H1 (cell line): Measurements from ENCODE around the gene MGST2. TPM values are rescaled to one million over a fixed set of nuclear protein-coding genes. Genes with fewer than 3 reads are reported as not detected.

Experiments used
- CTCF ChIA-PET: fragments of 300-600 bp; sonication (Branson Sonifier 250); formaldehyde crosslinking; loops from one replicate; lab custom pipeline; 2021; ENCODE audit not compliant: partially characterized antibody; lab: Charles Lee
- POLR2A ChIA-PET: fragments of 300-600 bp; sonication (Branson Sonifier 250); formaldehyde crosslinking; loops from one replicate; lab custom pipeline; 2021; ENCODE audit warnings: inconsistent platforms; ENCODE audit not compliant: partially characterized antibody; lab: Charles Lee
- DNase-seq, 2 experiments: peaks; one replicate each; pipeline versions ENCODE4 v3.0.0 to v3.0.0-alpha.2; 2010 to 2022; ENCODE audit warnings: low spot score in 2 of 2, low read depth in 1 of 2, mixed read lengths in 1 of 2
- FAIRE-seq: peaks from 2 replicates; lab custom pipeline; 2011; peaks lifted over from hg19 to GRCh38; lab: Jason Lieb, UNC
- H2AFZ ChIP-seq: 2 replicates; pipeline ENCODE4 v1.8.1; 2012; ENCODE audit warnings: low read length, inconsistent platforms
- H2AK5ac ChIP-seq: 2 replicates; pipeline ENCODE4 v1.6.1; 2013; ENCODE audit warnings: low read depth, low read length
- H2BK120ac ChIP-seq: replicated peaks from 2 replicates; pipeline ENCODE3; 2013; ENCODE audit warnings: low read depth, low read length, inconsistent platforms
- H2BK12ac ChIP-seq: 2 replicates; pipeline ENCODE4 v1.6.1; 2013; ENCODE audit warnings: low read depth, low read length
- H2BK15ac ChIP-seq: 2 replicates; pipeline ENCODE4 v1.6.1; 2013; ENCODE audit warnings: low read length
- H2BK20ac ChIP-seq: 2 replicates; pipeline ENCODE4 v1.6.1; 2013; ENCODE audit warnings: low read length
- H2BK5ac ChIP-seq: 2 replicates; pipeline ENCODE4 v1.6.1; 2013; ENCODE audit warnings: low read depth, low read length
- H3K14ac ChIP-seq: 2 replicates; pipeline ENCODE4 v1.6.1; 2013; ENCODE audit warnings: inconsistent platforms; ENCODE audit not compliant: insufficient read length
- H3K18ac ChIP-seq: 2 replicates; pipeline ENCODE4 v1.6.1; 2013; ENCODE audit warnings: low read length; ENCODE audit errors: extremely low read depth
- H3K23ac ChIP-seq: 2 replicates; pipeline ENCODE4 v1.6.1; 2013; ENCODE audit warnings: inconsistent platforms; ENCODE audit not compliant: insufficient read length
- H3K23me2 ChIP-seq: 2 replicates; pipeline ENCODE4 v1.6.1; 2013; ENCODE audit warnings: low read depth, low read length
- H3K27ac ChIP-seq: 2 replicates; pipeline ENCODE4 v1.6.1; 2011; ENCODE audit warnings: low read depth, low read length, inconsistent platforms
- H3K27me3 ChIP-seq, 4 experiments: replicated peaks in 1 of 4; 1 replicate in 1 of 4; 2 replicates in 3 of 4; pipeline versions ENCODE4 v1.6.1 to v1.8.1; 2011 to 2013; ENCODE audit warnings: low read length in 3 of 4, mild to moderate bottlenecking in 3 of 4, inconsistent platforms in 2 of 4, mixed read lengths in 2 of 4, moderate library complexity in 1 of 4; ENCODE audit not compliant: control insufficient read depth in 3 of 4, insufficient read depth in 3 of 4; ENCODE audit errors: extremely low read depth in 1 of 4
- H3K36me3 ChIP-seq, 4 experiments: 2 replicates each; pipeline versions ENCODE4 v1.6.1 to v1.8.1; 2011 to 2013; ENCODE audit warnings: mild to moderate bottlenecking in 4 of 4, low read length in 3 of 4, moderate library complexity in 2 of 4, control low read depth in 1 of 4, inconsistent platforms in 1 of 4; ENCODE audit not compliant: insufficient read depth in 4 of 4, control insufficient read depth in 2 of 4
- H3K4ac ChIP-seq: replicated peaks from 2 replicates; pipeline ENCODE3; 2013; ENCODE audit warnings: low read length, low read depth, mixed read lengths, inconsistent platforms; ENCODE audit not compliant: insufficient read length
- H3K4me1 ChIP-seq, 4 experiments: replicated peaks in 1 of 4; 1 replicate in 1 of 4; 2 replicates in 3 of 4; pipeline versions ENCODE4 v1.6.1 to v1.8.1; 2011 to 2013; ENCODE audit warnings: low read length in 3 of 4, inconsistent platforms in 2 of 4, mixed read lengths in 1 of 4; ENCODE audit not compliant: insufficient read depth in 4 of 4, control insufficient read depth in 3 of 4
- H3K4me2 ChIP-seq, 2 experiments: 2 replicates each; pipeline versions ENCODE4 v1.6.1 to v1.8.1; 2011 to 2013; ENCODE audit warnings: low read depth in 2 of 2, low read length in 2 of 2, control low read depth in 1 of 2, inconsistent platforms in 1 of 2, mild to moderate bottlenecking in 1 of 2; ENCODE audit not compliant: insufficient read depth in 1 of 2
- H3K4me3 ChIP-seq, 4 experiments: fragments of 200-600, 300-600 bp in 1 of 4; sonication (generic), shearing (Covaris generic), sonication (Bioruptor Twin) in 1 of 4; 2 replicates each; pipeline versions ENCODE4 v1.5.1 to v1.8.1; 2011 to 2016; ENCODE audit warnings: low read length in 4 of 4, low read depth in 3 of 4, control low read depth in 2 of 4, inconsistent platforms in 2 of 4, mild to moderate bottlenecking in 2 of 4, mixed read lengths in 1 of 4, moderate library complexity in 1 of 4; ENCODE audit not compliant: insufficient read depth in 2 of 4; ENCODE audit errors: extremely low read depth in 1 of 4
- H3K56ac ChIP-seq: replicated peaks from 2 replicates; pipeline ENCODE3; 2013; ENCODE audit warnings: low read depth, mild to moderate bottlenecking, mixed read lengths, low read length, inconsistent platforms; ENCODE audit not compliant: insufficient read length
- H3K79me1 ChIP-seq: 2 replicates; pipeline ENCODE4 v1.6.1; 2013; ENCODE audit warnings: low read depth, low read length, control low read depth
- H3K79me2 ChIP-seq, 2 experiments: 2 replicates each; pipeline versions ENCODE4 v1.6.1 to v1.8.1; 2012 to 2013; ENCODE audit warnings: low read length in 2 of 2, mild to moderate bottlenecking in 2 of 2, inconsistent platforms in 1 of 2; ENCODE audit not compliant: insufficient read depth in 2 of 2, control insufficient read depth in 1 of 2
- H3K9ac ChIP-seq, 4 experiments: replicated peaks in 1 of 4; 1 replicate in 1 of 4; 2 replicates in 3 of 4; pipeline versions ENCODE4 v1.6.1 to v1.8.1; 2011 to 2013; ENCODE audit warnings: low read depth in 3 of 4, low read length in 3 of 4, control low read depth in 2 of 4, mild to moderate bottlenecking in 2 of 4, moderate library complexity in 2 of 4, inconsistent platforms in 1 of 4; ENCODE audit errors: extremely low read depth in 1 of 4
- H3K9me3 ChIP-seq, 2 experiments: 2 replicates each; pipeline versions ENCODE4 v1.6.1 to v1.8.1; 2012 to 2013; ENCODE audit warnings: mild to moderate bottlenecking in 2 of 2, moderate library complexity in 2 of 2, control low read depth in 1 of 2, inconsistent platforms in 1 of 2, low read depth in 1 of 2, low read length in 1 of 2, mixed read lengths in 1 of 2; ENCODE audit not compliant: insufficient read depth in 2 of 2
- H4K20me1 ChIP-seq, 2 experiments: replicated peaks in 1 of 2; 2 replicates each; pipeline versions ENCODE3 to v1.8.1; 2011 to 2013; ENCODE audit warnings: inconsistent platforms in 2 of 2, low read length in 2 of 2, mild to moderate bottlenecking in 1 of 2; ENCODE audit not compliant: insufficient read depth in 2 of 2, control insufficient read depth in 1 of 2
- H4K5ac ChIP-seq: 2 replicates; pipeline ENCODE4 v1.6.1; 2013; ENCODE audit warnings: low read length, low read depth, mixed read lengths, inconsistent platforms; ENCODE audit not compliant: insufficient read length
- H4K8ac ChIP-seq: 2 replicates; pipeline ENCODE4 v1.8.0; 2013; ENCODE audit warnings: mild to moderate bottlenecking, moderate library complexity, low read length, inconsistent platforms; ENCODE audit not compliant: insufficient read depth; ENCODE audit errors: extremely low read depth
- H4K91ac ChIP-seq: replicated peaks from 2 replicates; pipeline ENCODE3; 2013; ENCODE audit warnings: low read length, mixed read lengths, inconsistent platforms; ENCODE audit not compliant: insufficient read length
- BACH1 ChIP-seq: IDR thresholded peaks from 2 replicates; pipeline ENCODE4 v1.6.1; 2012; ENCODE audit warnings: low read length, improper control_type of control experiment
- BRCA1 ChIP-seq: IDR thresholded peaks from 2 replicates; pipeline ENCODE4 v1.6.1; 2012; ENCODE audit warnings: low read depth, low read length, improper control_type of control experiment
- CBX5 ChIP-seq: fragments of 300-800, 300-1000 bp; sonication (generic); IDR thresholded peaks from 2 replicates; pipeline ENCODE4 v1.7.1; 2016; ENCODE audit warnings: antibody characterized with exemption, low read length, low read depth
- CREB1 ChIP-seq: IDR thresholded peaks from 2 replicates; pipeline ENCODE4 v1.6.1; 2012; ENCODE audit warnings: inconsistent platforms
- FOSL1 ChIP-seq: IDR thresholded peaks from 2 replicates; pipeline ENCODE4 v1.6.1; 2011; ENCODE audit warnings: mild to moderate bottlenecking, low read depth, low read length, moderate library complexity; ENCODE audit not compliant: insufficient read depth
- HDAC2 ChIP-seq, 2 experiments: fragments of 300-600 bp in 1 of 2; sonication (generic) in 1 of 2; IDR thresholded peaks; 2 replicates each; pipeline ENCODE4 v1.6.1; 2011 to 2012; ENCODE audit warnings: low read depth in 2 of 2, low read length in 2 of 2, mild to moderate bottlenecking in 2 of 2, moderate library complexity in 2 of 2, borderline replicate concordance in 1 of 2, inconsistent platforms in 1 of 2
- MAFK ChIP-seq: IDR thresholded peaks from 2 replicates; pipeline ENCODE4 v1.6.1; 2012; ENCODE audit warnings: low read depth, mild to moderate bottlenecking, improper control_type of control experiment, low read length
- MAX ChIP-seq: IDR thresholded peaks from 2 replicates; pipeline ENCODE4 v1.6.1; 2012; ENCODE audit warnings: inconsistent platforms
- POLR2A ChIP-seq, 2 experiments: IDR thresholded peaks; 1 replicate in 1 of 2; 2 replicates in 1 of 2; pipeline ENCODE4 v1.6.1; 2011; ENCODE audit warnings: low read depth in 2 of 2, low read length in 2 of 2, mild to moderate bottlenecking in 2 of 2; ENCODE audit errors: control extremely low read depth in 1 of 2
- RNF2 ChIP-seq: fragments of 200-900, 300-1000 bp; sonication (generic); IDR thresholded peaks from 2 replicates; pipeline ENCODE4 v1.7.1; 2016; ENCODE audit warnings: borderline replicate concordance, low read depth, mild to moderate bottlenecking, antibody characterized with exemption, low read length; ENCODE audit not compliant: poor library complexity, severe bottlenecking; ENCODE audit errors: missing control alignments
- SP1 ChIP-seq: IDR thresholded peaks from 2 replicates; pipeline ENCODE4 v1.6.1; 2011; ENCODE audit warnings: low read depth, low read length
- SUZ12 ChIP-seq: fragments of 200-600 bp; sonication (generic); IDR thresholded peaks from 2 replicates; pipeline ENCODE4 v1.6.1; 2012; ENCODE audit warnings: mild to moderate bottlenecking, inconsistent platforms, low read length, moderate library complexity, mixed read lengths
- TAF1 ChIP-seq: IDR thresholded peaks from 2 replicates; pipeline ENCODE4 v1.6.1; 2011; ENCODE audit warnings: mild to moderate bottlenecking, low read depth, low read length
- USF2 ChIP-seq: IDR thresholded peaks from 2 replicates; pipeline ENCODE4 v1.6.1; 2011; ENCODE audit warnings: low read length, improper control_type of control experiment
- WGBS, 2 experiments: shearing (Covaris generic) in 1 of 2; methylation state at CpG; one replicate each; pipeline versions ENCODE4 v1.1.6 to v1.1.7; 2013 to 2015; ENCODE audit warnings: low lambda C conversion rate in 2 of 2, mixed read lengths in 2 of 2, inconsistent platforms in 1 of 2, low coverage in 1 of 2, missing lambda C conversion rate in 1 of 2; ENCODE audit not compliant: insufficient replicate concordance in 2 of 2, insufficient coverage in 1 of 2, insufficient read length in 1 of 2; ENCODE audit errors: extremely low coverage in 1 of 2, missing lambda C conversion rate in 1 of 2; 5-methylcytosine and 5-hydroxymethylcytosine counted together
- polyA plus RNA-seq, 7 experiments: library from polyadenylated mRNA; depleted of rRNA in 3 of 7; stranded (reverse) in 5 of 7; unstranded in 2 of 7; fragments of >200 nt in 5 of 7; fragments of 200-250 nt in 2 of 7; gene quantifications; 1 replicate in 5 of 7; 2 replicates in 1 of 7; 4 replicates in 1 of 7; pipeline versions ENCODE4 v1.2.1 to v1.2.3, GENCODE V29; 2011 to 2013; ENCODE audit warnings: missing spikeins in 2 of 7, mixed read lengths in 2 of 7
- total RNA-seq: library from RNA; stranded (reverse); fragmentation: NEBNext Ultra II Directional; extraction: Animal tissue kit (Norgen Biotek cat#: 25700); gene quantifications from 2 replicates; pipeline ENCODE4 v1.2.1, GENCODE V29; 2021

The MGST2 gene
- total and polyA plus RNA-seq, 2 of the 8 experiments (the other 6 are each of a cell fraction or from before 2014, with no cell fraction given): 8.0 to 13.6 TPM

GRCh38 chr4:139682741-139683151, 17.1 kb downstream of the MGST2 start:
- POLR2A ChIA-PET: interaction anchor here (0.6 to 0.7 kb wide), 2 partner anchors 15 to 369 kb away, joined by 3 read pairs; no protein-coding TSS in a partner anchor
- whole genome bisulfite sequencing, 2 experiments: 82% methylated on average over 6 of the region's 6 CpGs; no CpG with 5 or more reads in 1 of the 2 experiments
- H3K4me3 ChIP-seq: no peak overlapping the region
- no peak overlapping the region for H2BK20ac ChIP-seq
- H2AFZ ChIP-seq: no peak overlapping the region
- no peak overlapping the region for H3K27ac ChIP-seq
- H3K56ac ChIP-seq: no peak overlapping the region
- no peaks in the 10 kb centered on the region for H3K4me1 ChIP-seq
- no peak overlapping the region for H3K18ac ChIP-seq
- H4K8ac ChIP-seq: no peak overlapping the region
- H3K27me3 ChIP-seq: no peaks in the 10 kb centered on the region
- no peak overlapping the region for H3K14ac ChIP-seq
- H2BK15ac ChIP-seq: no peak overlapping the region
- no peak overlapping the region for H3K23ac ChIP-seq
- H3K79me1 ChIP-seq: no peaks in the 10 kb centered on the region
- H2AK5ac ChIP-seq: no peak overlapping the region
- no peak for FAIRE-seq
- H4K91ac ChIP-seq: no peak overlapping the region
- H2BK12ac ChIP-seq: no peak overlapping the region
- CTCF ChIA-PET: interaction anchor here (0.8 to 3.9 kb wide), 5 partner anchors 13 to 29 kb away, joined by 3 to 25 read pairs (median 7); no protein-coding TSS in a partner anchor
- DNase-seq: no peak
- no peak overlapping the region for H3K9ac ChIP-seq
- no peak overlapping the region for H2BK120ac ChIP-seq
- H3K4ac ChIP-seq: no peak overlapping the region
- H3K23me2 ChIP-seq: no peaks in the 10 kb centered on the region
- no peak overlapping the region for H2BK5ac ChIP-seq
- no peaks in the 10 kb centered on the region for H3K36me3 ChIP-seq
- H3K9me3 ChIP-seq: no peaks in the 10 kb centered on the region
- no peak overlapping the region for H4K5ac ChIP-seq
- H3K4me2 ChIP-seq: no peak overlapping the region
- no peaks in the 10 kb centered on the region for H4K20me1 ChIP-seq
- no peaks in the 10 kb centered on the region for H3K79me2 ChIP-seq
- TF ChIP-seq HDAC2 (IDR thresholded peaks at IDR 0.05; ENCODE audit: borderline replicate concordance in 1 of 2, low read depth in 2 of 2, low read length in 2 of 2) (no peak), SUZ12 (no peak), TAF1 (no peak), POLR2A (IDR thresholded peaks at IDR 0.05; ENCODE audit: control extremely low read depth in 1 of 2, low read depth in 2 of 2, low read length in 2 of 2) (no peak), CBX5 (no peak), RNF2 (no peak), BRCA1 (no peak), BACH1 (no peak), USF2 (no peak), FOSL1 (no peak), MAFK (no peak), MAX (no peak), CREB1 (no peak), SP1 (no peak)
